ENCODE data around the gene SH3RF3. TPM values are rescaled to one million over a fixed set of nuclear protein-coding genes. Genes with fewer than 3 reads are reported as not detected.
A peak's percentile ranks its signal among the peaks of the same experiment; 100 is the strongest.

SH3RF3 gene
- total and polyA plus RNA-seq, 9 of the 15 experiments (the other 6 are each of a cell fraction or from before 2014, with no cell fraction given): 0.02 TPM; not detected in 8

GRCh38 chr2:109299536-109299935, 170.5 kb downstream of the SH3RF3 start (continued):
- TF ChIP-seq AFF1 (IDR thresholded peaks at IDR 0.05; ENCODE audit: low read depth in 1 of 2, partially characterized antibody in 2 of 2): no peak
- TF ChIP-seq HDAC6 (IDR thresholded peaks at IDR 0.05; ENCODE audit: low read depth, low read length): no peak
- TF ChIP-seq SRSF3 (IDR thresholded peaks at IDR 0.05; ENCODE audit: insufficient read depth, low read length): no peak
- no peak for TF ChIP-seq SP2 (IDR thresholded peaks at IDR 0.05; ENCODE audit: extremely low read depth, low read depth, low read length, poor library complexity, severe bottlenecking)
- TF ChIP-seq PTBP1 (IDR thresholded peaks at IDR 0.05; ENCODE audit: low read depth, low read length): no peak
- TF ChIP-seq HIVEP1 (CRISPR knock-in tag; IDR thresholded peaks at IDR 0.05): no peak
- no peak for TF ChIP-seq ETV1 (tag; conservative IDR thresholded peaks at IDR 0.05; ENCODE audit: low read depth)

GRCh38 chr2:109300582-109300981, 171.6 kb downstream of the SH3RF3 start:
- Histone ChIP-seq H3K9me1 (ENCODE audit: control insufficient read depth, insufficient read depth, low read length) (no peaks in the 10 kb centered on the region), H3K36me3 (ENCODE audit: control insufficient read depth, insufficient read depth, low read length) (no peaks in the 10 kb centered on the region), H3K27me3 (ENCODE audit: control insufficient read depth in 2 of 2, insufficient read depth in 2 of 2, low read length in 2 of 2) (peaks cover 5 to 34% of the 10 kb centered on the region in 2 experiments; a peak in 3 of 5 replicates), H3K79me2 (ENCODE audit: control insufficient read depth, insufficient read depth, low read length) (no peaks in the 10 kb centered on the region), H3K4me3 (no peak overlapping the region), H3K9me3 (replicated peaks; ENCODE audit: control insufficient read depth, insufficient read depth, low read depth, low read length) (no peaks in the 10 kb centered on the region), H3K9ac (ENCODE audit: insufficient read depth in 1 of 2, low read depth in 2 of 2, low read length in 2 of 2) (no peak overlapping the region), H3K4me2 (ENCODE audit: insufficient read depth, low read length) (no peak overlapping the region), H4K20me1 (replicated peaks; ENCODE audit: control insufficient read depth, insufficient read depth, low read length) (no peaks in the 10 kb centered on the region), H3K4me1 (replicated peaks in 1 of 2; ENCODE audit: control insufficient read depth in 2 of 2, insufficient read depth in 2 of 2, low read length in 2 of 2) (no peaks in the 10 kb centered on the region), H3K27ac (ENCODE audit: extremely low read depth, low read depth, low read length) (no peak overlapping the region), H2AFZ (ENCODE audit: low read depth, low read length) (no peak overlapping the region)
- in situ Hi-C loops (cut with MboI): no loop called here
- WGBS (ENCODE audit: insufficient coverage, low coverage, missing lambda C conversion rate): 0% methylated on average over 3 of the region's 3 CpGs
- intact Hi-C loops (cut with micrococcal nuclease): no loop called here
- ChIA-PET POLR2A (no interaction called here), CTCF (ENCODE audit: low intra/inter-chr PET ratio) (no interaction called here)
- no TSS peak for BruUV-seq (replicated peaks)
- no peak for ATAC-seq
- no peak for DNase-seq (ENCODE audit: extremely low read depth in 1 of 4, low spot score in 3 of 4)
- no peak for TF ChIP-seq RBM22 (IDR thresholded peaks at IDR 0.05; ENCODE audit: low read depth, low read length, poor library complexity, severe bottlenecking)
- TF ChIP-seq ZNF449 (CRISPR knock-in tag; IDR thresholded peaks at IDR 0.05): peak; percentile 64; the same call in 1 of the 2 replicates
- no peak for FAIRE-seq
